GM18870 (cell line): ENCODE data around the gene PSMB3.
"Not testable (repeated sequence)": the region's sequence is repeated elsewhere in the genome, so short reads cannot be mapped to it uniquely, and the experiment has no call there.

Experiments
- ATAC-seq: cut with Tn5 transposase; IDR thresholded peaks from one replicate; pipeline ENCODE4 v1.9.1; 2021; ENCODE audit warnings: moderate library complexity; ENCODE audit not compliant: unreplicated experiment

Gene PSMB3

DNA sequence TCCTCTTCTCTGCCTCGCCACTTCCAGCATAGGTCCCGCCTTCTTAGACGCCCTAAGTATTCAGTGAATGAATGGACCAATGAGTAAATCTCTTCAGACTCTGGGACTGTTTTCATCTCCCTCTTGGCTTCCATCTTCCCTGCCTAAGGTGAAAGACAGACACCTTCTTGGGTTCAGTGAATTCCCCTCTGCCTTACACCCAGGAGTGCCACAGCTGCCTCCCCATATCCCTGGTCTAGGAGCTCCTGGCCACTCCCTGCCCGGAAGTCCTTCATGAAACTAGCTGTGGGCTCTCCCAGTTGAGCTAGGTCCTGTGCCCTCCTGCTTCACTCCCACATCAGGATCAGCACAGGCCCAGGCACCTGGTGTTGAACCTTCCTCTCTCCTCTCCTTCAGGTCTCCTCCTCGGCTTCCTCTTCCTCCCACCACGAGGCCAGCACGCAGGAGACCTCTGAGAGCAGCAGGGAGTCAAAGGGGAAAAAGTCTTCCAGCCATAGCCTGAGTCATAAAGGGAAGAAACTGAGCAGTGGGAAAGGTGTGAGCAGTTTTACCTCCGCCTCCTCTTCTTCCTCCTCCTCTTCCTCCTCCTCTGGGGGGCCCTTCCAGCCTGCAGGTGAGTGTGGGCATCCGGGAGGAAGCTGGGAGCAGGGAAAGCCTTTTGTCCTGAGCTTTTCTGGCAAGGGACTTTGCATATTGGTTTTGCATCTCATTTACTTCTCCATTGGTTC lies 37.2 kb upstream of the PSMB3 start:
- no peak for ATAC-seq

DNA sequence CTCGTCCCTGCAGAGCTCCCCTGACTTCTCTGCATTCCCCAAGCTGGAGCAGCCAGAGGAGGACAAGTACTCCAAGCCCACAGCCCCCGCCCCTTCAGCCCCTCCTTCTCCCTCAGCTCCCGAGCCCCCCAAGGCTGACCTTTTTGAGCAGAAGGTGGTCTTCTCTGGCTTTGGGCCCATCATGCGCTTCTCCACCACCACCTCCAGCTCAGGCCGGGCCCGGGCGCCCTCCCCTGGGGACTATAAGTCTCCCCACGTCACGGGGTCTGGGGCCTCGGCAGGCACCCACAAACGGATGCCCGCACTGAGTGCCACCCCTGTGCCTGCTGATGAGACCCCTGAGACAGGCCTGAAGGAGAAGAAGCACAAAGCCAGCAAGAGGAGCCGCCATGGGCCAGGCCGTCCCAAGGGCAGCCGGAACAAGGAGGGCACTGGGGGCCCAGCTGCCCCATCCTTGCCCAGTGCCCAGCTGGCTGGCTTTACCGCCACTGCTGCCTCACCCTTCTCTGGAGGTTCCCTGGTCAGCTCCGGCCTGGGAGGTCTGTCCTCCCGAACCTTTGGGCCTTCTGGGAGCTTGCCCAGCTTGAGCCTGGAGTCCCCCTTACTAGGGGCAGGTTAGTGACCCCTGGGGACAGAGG lies 36.1 kb upstream of the PSMB3 start:
- no peak for ATAC-seq

DNA sequence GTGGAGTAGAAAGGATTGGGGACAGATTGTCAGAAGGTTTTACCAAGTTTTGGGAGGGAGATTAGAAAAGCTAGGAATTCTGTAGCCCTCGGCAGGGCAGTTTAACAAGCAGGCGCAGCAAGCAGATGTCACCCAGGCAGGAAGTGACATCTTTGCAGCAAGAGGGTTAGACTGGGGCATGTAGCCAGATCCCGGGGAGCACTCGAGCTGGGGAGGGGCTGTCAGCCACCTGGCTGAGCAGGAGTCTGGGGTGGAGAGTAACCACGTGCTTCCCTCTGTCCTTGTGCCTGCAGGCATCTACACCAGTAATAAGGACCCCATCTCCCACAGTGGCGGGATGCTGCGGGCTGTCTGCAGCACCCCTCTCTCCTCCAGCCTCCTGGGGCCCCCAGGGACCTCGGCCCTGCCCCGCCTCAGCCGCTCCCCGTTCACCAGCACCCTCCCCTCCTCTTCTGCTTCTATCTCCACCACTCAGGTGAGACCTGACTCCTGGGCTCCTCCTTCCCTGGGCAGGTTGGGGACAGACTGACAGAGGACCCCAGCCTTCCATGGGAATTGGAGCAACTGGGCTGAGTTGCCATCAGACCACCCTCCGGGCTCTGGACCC lies 35.3 kb upstream of the PSMB3 start:
- ATAC-seq, result no peak

DNA sequence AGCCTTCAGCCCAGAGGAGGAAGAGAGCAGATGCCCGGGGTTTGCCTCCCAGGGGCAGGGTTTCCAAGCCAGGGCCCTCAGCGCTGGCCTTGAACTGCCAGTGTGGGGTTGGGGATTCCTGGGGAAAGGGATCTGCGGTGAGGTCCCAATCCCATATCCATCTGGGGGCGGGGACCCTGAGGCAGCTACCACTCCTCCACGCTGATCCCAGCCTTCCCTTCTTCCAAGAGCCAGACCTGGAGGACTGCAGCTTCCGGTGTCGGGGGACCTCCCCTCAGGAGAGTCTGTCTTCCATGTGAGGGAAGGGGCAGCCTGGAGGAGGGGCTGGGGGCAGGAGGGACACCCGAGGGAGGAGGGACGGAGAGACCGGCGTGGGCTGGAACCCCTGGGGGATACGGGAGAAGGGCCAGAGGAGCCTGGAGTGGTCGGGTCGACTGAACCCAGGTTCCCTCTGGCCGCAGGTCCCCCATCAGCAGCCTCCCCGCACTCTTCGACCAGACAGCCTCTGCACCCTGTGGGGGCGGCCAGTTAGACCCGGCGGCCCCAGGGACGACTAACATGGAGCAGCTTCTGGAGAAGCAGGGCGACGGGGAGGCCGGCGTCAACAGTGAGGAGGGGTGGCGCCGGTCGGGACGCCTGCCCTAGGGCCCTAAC lies 33.1 kb upstream of the PSMB3 start:
- ATAC-seq, result no peak

DNA sequence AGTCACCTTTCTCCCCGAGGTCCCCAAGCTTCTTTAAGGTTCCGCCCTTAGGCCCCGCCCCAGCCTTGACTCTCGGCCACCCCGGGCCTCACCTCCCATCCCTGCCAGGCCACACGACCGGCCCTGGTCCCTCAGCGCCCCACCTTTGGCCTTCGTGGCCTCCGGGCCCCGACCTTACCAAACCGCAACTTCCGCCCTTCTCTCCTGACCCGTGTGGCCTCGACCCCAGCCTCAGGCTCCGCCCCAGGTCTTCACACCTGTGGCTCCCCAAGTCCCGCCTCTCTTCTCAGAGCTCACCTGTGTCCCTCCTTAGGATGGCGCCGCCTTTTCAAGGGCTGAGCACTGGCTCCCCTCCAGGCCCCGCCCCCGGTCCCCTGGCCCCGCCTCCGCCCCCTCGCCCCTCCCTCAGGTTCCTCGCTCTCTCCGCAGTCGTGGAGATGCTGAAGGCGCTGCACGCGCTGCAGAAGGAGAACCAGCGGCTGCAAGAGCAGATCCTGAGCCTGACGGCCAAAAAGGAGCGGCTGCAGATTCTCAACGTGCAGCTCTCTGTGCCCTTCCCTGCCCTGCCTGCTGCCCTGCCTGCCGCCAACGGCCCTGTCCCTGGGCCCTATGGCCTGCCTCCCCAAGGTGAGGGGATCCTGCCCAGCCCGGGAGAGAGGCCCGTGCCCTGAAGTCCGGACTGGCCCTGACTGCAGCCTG lies 32.4 kb upstream of the PSMB3 start:
- no peak for ATAC-seq

DNA sequence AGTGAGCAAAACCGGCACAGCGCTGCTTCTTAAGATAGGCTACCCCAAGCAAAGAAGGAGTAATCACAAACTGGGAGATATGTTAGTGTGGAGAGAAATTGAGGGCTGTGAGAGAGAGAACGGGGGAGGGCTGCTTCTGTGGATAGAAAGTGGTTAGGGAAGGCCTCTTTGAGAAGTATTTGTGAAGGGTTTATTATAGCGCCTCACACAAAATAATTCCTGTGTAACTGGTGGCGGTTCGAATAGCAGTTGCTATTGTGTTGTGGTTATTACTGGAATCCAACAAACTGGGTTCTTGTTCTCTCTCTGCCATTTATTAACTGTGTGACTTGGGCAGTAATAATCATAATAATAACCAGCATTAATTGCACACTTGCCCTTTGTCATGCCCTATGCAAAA lies 31.6 kb upstream of the PSMB3 start:
- ATAC-seq, result no peak

DNA sequence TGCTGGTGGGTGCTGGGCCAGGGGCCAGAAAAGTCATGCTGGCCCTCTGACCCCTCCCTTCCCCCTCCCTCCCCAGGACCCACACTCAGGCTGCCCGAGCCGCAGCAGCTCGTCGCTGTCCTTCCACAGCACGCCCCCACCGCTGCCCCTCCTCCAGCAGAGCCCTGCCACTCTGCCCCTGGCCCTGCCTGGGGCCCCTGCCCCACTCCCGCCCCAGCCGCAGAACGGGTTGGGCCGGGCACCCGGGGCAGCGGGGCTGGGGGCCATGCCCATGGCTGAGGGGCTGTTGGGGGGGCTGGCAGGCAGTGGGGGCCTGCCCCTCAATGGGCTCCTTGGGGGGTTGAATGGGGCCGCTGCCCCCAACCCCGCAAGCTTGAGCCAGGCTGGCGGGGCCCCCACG lies 30.7 kb upstream of the PSMB3 start:
- no peak for ATAC-seq

DNA sequence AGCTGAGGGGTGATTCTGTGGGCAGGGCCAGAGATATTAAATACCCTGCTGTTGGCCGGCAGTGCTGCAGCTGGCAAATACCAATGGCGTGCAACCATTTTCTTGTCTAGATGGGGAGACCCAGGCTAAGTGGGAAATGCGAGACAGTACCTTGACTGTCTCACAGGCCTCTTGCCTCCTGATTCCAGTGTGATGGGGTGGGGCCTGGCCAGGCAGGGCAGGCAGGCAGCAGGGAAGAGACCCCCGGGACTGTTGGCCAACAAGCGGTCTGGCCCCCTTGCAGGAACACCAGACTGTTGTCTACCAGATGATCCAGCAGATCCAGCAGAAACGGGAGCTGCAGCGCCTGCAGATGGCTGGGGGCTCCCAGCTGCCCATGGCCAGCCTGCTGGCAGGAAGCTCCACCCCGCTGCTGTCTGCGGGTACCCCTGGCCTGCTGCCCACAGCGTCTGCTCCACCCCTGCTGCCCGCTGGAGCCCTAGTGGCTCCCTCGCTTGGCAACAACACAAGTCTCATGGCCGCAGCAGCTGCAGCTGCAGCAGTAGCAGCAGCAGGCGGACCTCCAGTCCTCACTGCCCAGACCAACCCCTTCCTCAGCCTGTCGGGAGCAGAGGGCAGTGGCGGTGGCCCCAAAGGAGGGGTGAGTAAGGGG lies 28.1 kb upstream of the PSMB3 start:
- ATAC-seq, result no peak

DNA sequence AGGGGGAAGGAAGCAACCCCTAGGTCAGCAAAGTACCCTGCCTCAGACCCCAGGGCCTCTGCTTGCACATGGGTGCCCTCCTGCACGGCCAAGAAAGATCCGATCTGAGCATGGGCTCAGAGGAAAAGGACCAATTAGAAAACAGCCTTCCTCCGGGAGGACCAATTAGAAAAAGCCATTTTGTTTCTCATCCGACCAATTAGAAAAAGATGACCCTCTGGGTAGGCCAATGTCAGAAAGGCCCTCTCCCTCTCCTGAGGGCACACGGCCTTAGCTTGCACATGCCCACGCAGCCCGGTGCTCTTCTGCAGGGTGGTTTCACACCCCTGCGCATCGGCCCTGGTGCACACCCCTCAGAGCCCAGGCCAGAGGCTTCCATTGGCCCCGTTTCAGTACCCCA lies 27.5 kb upstream of the PSMB3 start:
- no peak for ATAC-seq

DNA sequence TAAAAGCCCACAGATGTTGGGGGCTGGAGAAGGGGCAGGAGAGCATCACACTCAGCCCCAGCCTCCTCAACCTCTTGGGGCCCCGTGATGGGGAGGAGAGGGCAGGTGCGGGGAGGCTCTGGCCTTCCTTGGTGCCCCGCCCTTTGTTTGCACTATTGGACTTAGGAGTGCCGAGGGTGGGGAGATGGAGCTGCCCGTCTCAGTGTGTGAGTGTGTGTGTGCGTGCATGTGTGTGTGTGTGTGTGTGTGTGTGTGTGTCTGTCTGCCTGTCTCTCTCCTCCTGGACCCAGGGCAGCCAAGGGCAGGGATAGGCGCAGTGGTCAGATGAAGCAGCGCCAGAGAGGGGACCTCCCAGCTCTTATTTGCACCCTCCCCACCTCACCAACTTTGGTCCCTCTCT lies 26.4 kb upstream of the PSMB3 start:
- not testable (repeated sequence) for ATAC-seq

DNA sequence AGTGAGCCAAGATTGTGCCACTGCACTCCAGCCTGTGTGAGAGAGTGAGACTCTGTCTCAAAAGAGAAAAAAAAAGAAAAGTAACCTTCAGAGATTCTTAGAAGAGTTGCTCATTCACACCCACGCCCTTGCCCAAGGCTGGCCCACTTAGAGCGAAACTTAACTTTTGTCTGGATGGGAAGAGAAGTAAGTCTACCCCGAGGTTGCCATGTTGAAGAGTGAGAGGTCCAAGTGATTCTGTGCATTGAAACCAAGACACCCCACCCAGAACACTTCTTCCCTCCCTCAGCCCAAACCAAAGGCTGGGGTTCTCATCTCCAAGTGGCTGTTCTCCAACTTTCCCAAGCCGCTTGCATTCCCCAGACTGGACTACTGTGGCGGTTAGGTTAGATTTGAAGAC lies 24.8 kb upstream of the PSMB3 start:
- ATAC-seq, result no peak

DNA sequence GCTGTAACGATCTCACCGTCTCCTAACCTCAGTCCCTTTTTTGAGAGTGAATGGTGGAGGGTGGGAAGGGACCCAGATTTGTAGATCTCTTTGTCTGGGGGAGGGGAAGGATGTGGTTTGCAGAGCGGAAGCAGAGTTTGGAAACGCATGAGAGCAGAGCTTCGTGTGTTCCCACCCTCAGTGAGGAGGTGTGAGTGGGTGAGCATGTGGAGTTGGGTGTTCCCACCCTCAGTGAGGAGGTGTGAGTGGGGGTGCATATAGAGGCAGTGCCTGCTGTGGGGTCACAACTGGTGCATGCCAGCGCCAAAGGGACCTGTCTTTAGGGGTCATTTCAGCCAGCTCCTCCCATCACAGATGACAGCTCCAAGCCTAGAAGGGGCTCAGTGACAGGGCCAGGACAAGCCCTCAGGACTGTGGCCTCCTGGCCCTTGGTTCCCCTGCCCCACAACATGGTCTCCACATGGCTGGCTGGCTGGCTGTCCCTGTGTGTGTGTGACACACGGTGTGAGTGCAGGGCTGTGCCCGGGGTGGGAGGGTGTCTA lies 24.2 kb upstream of the PSMB3 start:
- ATAC-seq, result no peak

DNA sequence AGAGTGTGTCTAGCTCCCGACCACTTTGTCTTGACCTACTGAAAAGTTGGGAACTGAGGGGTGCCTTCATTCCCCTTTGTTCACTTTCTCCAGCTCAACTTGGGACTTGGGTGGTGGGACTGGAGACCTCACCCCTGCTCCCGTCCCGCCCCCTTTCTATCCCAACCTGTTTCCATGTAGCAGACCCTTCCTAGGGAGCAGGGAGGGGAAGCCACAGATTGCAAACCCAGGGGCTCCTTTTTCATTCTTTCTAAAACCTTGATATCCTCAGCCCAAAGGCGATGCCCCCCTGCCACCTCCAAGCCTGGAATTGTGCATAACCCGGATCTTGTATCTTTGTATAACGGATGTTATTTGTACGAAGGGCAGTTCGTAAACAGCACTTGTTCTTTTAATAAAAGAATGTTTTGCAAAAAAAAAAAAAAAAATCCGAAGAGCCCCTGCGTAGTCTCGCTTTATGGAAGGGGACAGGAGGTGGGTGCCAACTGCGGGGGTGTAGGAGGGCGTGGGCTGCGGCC lies 23.1 kb upstream of the PSMB3 start:
- ATAC-seq, result no peak

DNA sequence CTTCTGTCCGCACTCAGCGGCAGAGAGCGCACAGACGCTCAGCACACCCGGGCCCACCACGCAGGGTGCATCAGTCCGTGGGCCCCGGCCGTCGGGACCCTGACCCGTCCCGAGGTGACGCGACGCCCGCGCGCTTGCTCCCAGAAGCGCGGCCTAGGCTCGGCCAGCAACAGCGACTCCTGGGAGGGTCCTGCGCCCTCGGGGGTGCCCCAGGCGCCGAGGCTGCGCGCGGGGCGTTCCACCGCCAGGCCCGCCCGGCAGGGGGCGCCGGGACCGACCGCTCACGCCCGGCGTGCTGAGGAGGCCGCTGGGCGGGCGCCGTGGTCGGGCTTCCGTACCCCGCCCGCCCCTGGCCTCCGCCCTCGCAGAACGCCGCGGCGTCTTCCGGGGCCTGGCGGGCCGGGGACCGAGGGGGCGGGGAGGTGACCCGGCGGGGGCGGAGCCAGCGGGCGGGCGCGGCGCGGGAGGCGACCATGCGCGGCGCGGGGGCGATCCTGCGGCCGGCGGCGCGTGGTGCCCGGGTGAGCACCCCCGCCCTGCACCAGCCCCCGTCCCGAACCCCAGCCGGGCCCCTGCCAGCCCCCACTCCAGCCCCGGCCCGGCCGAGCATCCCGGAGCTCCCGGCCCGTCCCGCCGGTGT lies 22.5 kb upstream of the PSMB3 start, which contains the start of gene CISD3:
Gene CISD3, plus strand, starts transcription at position 456 of the 640 bp plus-strand sequence. Its CDS starts 18 bp downstream, at position 474.
- no peak for ATAC-seq

DNA sequence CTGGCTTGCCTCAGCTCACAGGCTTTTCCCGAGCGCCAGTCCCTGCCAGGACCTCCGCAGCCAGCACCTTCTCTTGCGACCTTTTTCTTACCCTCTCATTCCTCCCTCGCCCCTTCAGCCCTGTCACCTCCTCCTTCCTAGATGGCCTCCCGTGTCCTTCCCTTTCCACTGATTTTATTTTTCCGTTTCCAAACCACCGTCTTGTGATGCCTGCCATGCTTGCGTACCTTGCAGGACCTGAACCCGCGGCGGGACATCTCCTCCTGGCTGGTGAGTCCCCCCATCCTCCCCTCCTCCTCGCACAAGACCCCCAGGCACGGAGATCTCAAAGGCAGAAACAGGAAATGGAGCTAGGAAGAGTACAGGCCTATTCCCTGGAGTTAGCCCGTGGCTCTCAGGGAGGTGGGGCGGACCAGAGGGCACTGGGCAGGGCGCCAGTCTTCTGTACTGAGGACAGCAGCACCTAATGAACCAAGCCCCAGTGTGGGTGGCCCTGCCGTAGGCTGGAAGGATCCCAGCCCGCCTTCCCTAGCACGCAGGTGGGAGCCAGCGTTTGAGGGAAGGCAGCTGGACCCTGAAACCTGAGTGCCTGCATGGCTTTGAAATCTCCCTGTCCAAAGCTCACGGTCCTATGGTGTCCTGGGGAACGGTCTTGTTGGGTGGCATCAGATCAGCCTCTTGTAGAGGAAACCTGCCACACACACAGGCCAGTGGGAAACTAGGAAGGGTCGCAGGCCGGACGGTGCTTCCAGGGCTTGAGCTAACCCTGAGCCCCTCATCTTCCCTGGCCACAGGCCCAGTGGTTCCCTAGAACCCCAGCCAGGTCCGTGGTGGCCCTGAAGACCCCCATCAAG lies 21.8 kb upstream of the PSMB3 start:
- ATAC-seq, result no peak

DNA sequence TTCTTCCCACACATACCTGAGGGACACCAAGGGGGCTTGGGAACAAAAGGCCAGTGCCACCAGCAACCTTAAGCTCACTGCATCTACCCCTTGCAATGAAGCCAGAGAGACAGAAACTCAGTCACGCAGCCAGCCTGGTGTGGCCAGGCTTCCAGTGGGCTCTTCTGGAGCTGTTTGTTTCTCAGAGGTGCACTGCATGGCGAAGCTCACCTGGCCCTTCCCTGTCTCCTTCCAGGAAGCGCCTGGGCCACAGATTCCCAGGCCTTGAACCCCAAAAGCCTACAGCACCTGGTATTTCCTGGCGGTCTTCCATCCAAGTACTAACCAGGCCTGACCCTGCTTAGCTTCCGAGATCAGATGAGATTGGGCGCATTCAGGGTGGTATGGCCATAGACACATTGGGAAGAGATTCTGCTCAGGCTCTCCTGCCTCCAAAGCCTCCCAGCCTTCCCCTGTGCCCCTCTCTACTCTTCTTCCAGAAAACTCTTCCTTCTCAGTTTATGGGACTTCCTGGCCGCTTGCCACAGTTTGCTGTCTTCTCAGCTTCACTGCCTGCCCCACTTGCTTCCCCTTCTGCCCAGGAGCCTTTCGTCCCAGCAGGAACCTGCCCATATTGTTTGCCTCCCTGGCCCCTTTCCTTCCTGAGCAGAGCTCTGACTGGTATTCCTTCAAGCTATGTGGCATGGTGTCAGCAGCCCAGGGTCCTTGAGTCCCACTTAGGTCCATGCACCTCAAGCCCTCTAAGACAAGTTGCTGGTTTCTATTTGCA lies 20.8 kb upstream of the PSMB3 start:
- no peak for ATAC-seq

DNA sequence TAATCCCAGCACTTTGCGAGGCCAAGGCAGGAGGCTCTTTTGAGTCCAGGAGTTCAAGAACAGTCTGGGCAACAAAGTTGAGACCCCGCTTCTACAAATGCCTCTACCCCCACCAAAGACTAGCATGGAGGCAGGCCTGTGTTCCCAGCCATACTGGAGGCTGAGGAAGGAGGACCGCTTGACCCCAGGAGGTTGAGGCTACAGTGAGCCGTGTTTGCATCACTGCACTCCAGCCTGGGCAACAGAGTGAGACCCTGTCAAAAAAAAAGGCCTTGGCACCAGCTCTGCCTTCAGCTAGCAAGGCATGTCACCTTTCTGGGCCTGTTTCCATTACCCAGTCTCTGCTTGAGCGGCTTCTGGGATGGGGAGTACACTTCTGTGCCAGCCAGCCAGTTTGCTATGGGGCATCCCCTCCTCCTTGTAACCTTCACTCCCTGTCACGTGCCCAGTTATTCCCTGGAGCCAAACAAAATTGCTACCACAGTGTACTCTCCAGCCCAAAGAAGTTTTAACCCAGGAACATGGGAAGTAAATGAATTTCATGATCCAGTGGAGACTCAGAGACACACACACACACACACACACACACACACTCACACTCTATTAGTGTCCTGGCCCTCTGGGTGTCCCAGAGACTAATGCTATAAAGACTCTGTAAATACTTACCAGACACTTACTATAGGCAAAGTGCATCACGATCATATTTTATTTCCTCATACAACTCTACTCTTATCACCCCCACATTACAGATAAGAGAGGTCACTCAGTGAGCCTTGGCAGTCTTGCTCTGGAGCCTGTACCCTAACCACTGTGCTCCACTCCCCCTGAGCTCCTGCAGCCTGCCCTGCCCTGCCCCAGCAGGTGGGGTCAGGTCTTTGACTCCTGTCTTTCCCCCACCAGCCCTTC lies 19.9 kb upstream of the PSMB3 start:
- no peak for ATAC-seq
